ENCODE results near the gene NFKB2.

NFKB2 gene

GRCh38 chr10:102409604-102410428 lies 14.3 kb downstream of the NFKB2 start:
- peak; percentile 1 for DNase-seq

GRCh38 chr10:102410429-102411073 lies 15.0 kb downstream of the NFKB2 start:
- DNase-seq = no peak

GRCh38 chr10:102411341-102412255 lies 16.1 kb downstream of the NFKB2 start:
- DNase-seq = no peak

GRCh38 chr10:102412293-102412692 lies 16.8 kb downstream of the NFKB2 start:
- DNase-seq = no peak

- peak; percentile 53 for DNase-seq
Measured at GRCh38 chr10:102413053-102413705, 17.7 kb downstream of the NFKB2 start.

GRCh38 chr10:102413806-102414561 lies 18.5 kb downstream of the NFKB2 start:
- DNase-seq = no peak

- no peak for DNase-seq
Measured at GRCh38 chr10:102414749-102415148, 19.2 kb downstream of the NFKB2 start.

GRCh38 chr10:102416283-102416682 lies 20.8 kb downstream of the NFKB2 start:
- no peak for DNase-seq

- no peak for DNase-seq
Measured at GRCh38 chr10:102416695-102417094, 21.2 kb downstream of the NFKB2 start.

GRCh38 chr10:102418622-102419268 lies 23.2 kb downstream of the NFKB2 start, which contains the start of gene PSD:
PSD (minus strand) TSS chr10:102418785; CDS start chr10:102417038, 1,747 bp downstream.
- DNase-seq = peak; percentile 79

- peak; percentile 87 for DNase-seq
Measured at GRCh38 chr10:102419269-102420180, 24.0 kb downstream of the NFKB2 start.

- no peak for DNase-seq
Measured at GRCh38 chr10:102420181-102420713, 24.7 kb downstream of the NFKB2 start.

GRCh38 chr10:102420714-102421506 lies 25.4 kb downstream of the NFKB2 start, which contains the start of gene FBXL15:
FBXL15 (plus strand) TSS chr10:102420836; CDS start chr10:102421130, 294 bp downstream.
- peak; percentile 87 for DNase-seq

- DNase-seq = no peak
Measured at GRCh38 chr10:102421507-102421756, 25.9 kb downstream of the NFKB2 start.

- no peak for DNase-seq
Measured at GRCh38 chr10:102421757-102422512, 26.4 kb downstream of the NFKB2 start.

GRCh38 chr10:102422545-102423129 lies 27.1 kb downstream of the NFKB2 start:
- no peak for DNase-seq

- no peak for DNase-seq
Measured at GRCh38 chr10:102423372-102423968, 28.0 kb downstream of the NFKB2 start.

- no peak for DNase-seq
Measured at GRCh38 chr10:102424145-102424544, 28.6 kb downstream of the NFKB2 start.
